Trophoblast cell (in vitro differentiated cells and primary cell): Measurements from ENCODE around the gene NFKB2.

Experiments used
- DNase-seq, 2 donors: peaks; one replicate each; pipeline ENCODE4 v3.0.0-alpha.2; 2016
- H2AFZ ChIP-seq: 2 replicates; pipeline ENCODE4 v1.6.1; 2013; ENCODE audit warnings: low read length, moderate library complexity, mild to moderate bottlenecking; ENCODE audit not compliant: insufficient read depth, poor library complexity
- H2AK5ac ChIP-seq: 2 replicates; pipeline ENCODE4 v1.6.1; 2013; ENCODE audit warnings: mild to moderate bottlenecking, low read length
- H2BK120ac ChIP-seq: 2 replicates; pipeline ENCODE4 v1.6.1; 2013; ENCODE audit warnings: low read length, mild to moderate bottlenecking, moderate library complexity; ENCODE audit not compliant: insufficient read depth, poor library complexity
- H2BK12ac ChIP-seq: 2 replicates; pipeline ENCODE4 v1.6.1; 2013; ENCODE audit warnings: mild to moderate bottlenecking, low read length, moderate library complexity
- H2BK5ac ChIP-seq: 2 replicates; pipeline ENCODE4 v1.6.1; 2013; ENCODE audit warnings: low read length, low read depth, moderate library complexity, mild to moderate bottlenecking; ENCODE audit not compliant: poor library complexity
- H3K14ac ChIP-seq: 2 replicates; pipeline ENCODE4 v1.6.1; 2013; ENCODE audit warnings: mild to moderate bottlenecking, low read length
- H3K18ac ChIP-seq: 2 replicates; pipeline ENCODE4 v1.6.1; 2013; ENCODE audit warnings: mild to moderate bottlenecking, low read length
- H3K23ac ChIP-seq: 2 replicates; pipeline ENCODE4 v1.6.1; 2013; ENCODE audit warnings: low read length
- H3K27ac ChIP-seq: 2 replicates; pipeline ENCODE4 v1.5.1; 2013; ENCODE audit warnings: low read depth, mild to moderate bottlenecking, inconsistent platforms, low read length, moderate library complexity
- H3K27me3 ChIP-seq: 2 replicates; pipeline ENCODE4 v1.6.1; 2013; ENCODE audit warnings: inconsistent platforms, mild to moderate bottlenecking, low read length, moderate library complexity; ENCODE audit not compliant: insufficient read depth
- H3K36me3 ChIP-seq, 2 experiments: 1 replicate in 1 of 2; 2 replicates in 1 of 2; pipeline ENCODE4 v1.6.1; 2013; ENCODE audit warnings: low read length in 2 of 2, mild to moderate bottlenecking in 2 of 2, moderate library complexity in 1 of 2; ENCODE audit not compliant: insufficient read depth in 2 of 2, control insufficient read depth in 1 of 2
- H3K4ac ChIP-seq: 2 replicates; pipeline ENCODE4 v1.6.1; 2013; ENCODE audit warnings: low read depth, mild to moderate bottlenecking, low read length, moderate library complexity
- H3K4me1 ChIP-seq, 2 experiments: 1 replicate in 1 of 2; 2 replicates in 1 of 2; pipeline ENCODE4 v1.6.1; 2013; ENCODE audit warnings: low read length in 2 of 2, mild to moderate bottlenecking in 2 of 2, moderate library complexity in 1 of 2; ENCODE audit not compliant: insufficient read depth in 2 of 2, control insufficient read depth in 1 of 2
- H3K4me2 ChIP-seq: 2 replicates; pipeline ENCODE4 v1.6.1; 2013; ENCODE audit warnings: inconsistent platforms, mild to moderate bottlenecking, low read length, moderate library complexity
- H3K4me3 ChIP-seq: 2 replicates; pipeline ENCODE4 v1.5.1; 2013; ENCODE audit warnings: mild to moderate bottlenecking, low read depth, low read length, inconsistent platforms
- H3K79me1 ChIP-seq: one replicate; pipeline ENCODE4 v1.6.1; 2013; ENCODE audit warnings: low read length
- H3K79me2 ChIP-seq: 2 replicates; pipeline ENCODE4 v1.6.1; 2013; ENCODE audit warnings: low read length, mild to moderate bottlenecking; ENCODE audit not compliant: control insufficient read depth, insufficient read depth, poor library complexity
- H3K9ac ChIP-seq: 2 replicates; pipeline ENCODE4 v1.6.1; 2013; ENCODE audit warnings: mild to moderate bottlenecking, low read length
- H3K9me3 ChIP-seq: 2 replicates; pipeline ENCODE4 v1.6.1; 2013; ENCODE audit warnings: low read depth, mild to moderate bottlenecking, control low read depth, inconsistent platforms, low read length; ENCODE audit not compliant: insufficient read depth
- H4K12ac ChIP-seq: 2 replicates; pipeline ENCODE4 v1.6.1; 2013; ENCODE audit warnings: low read depth, mild to moderate bottlenecking, low read length, moderate library complexity
- H4K8ac ChIP-seq: 2 replicates; pipeline ENCODE4 v1.6.1; 2013; ENCODE audit warnings: low read depth, mild to moderate bottlenecking, low read length, moderate library complexity
- H4K91ac ChIP-seq: one replicate; pipeline ENCODE4 v1.6.1; 2013; ENCODE audit warnings: low read depth, mild to moderate bottlenecking, low read length, moderate library complexity
- WGBS: extraction: QIAGEN DNeasy Blood & Tissue Kit; methylation state at CpG from one replicate; pipeline ENCODE4 v1.1.7; 2013; ENCODE audit warnings: missing lambda C conversion rate; ENCODE audit not compliant: insufficient read length, insufficient coverage; ENCODE audit errors: extremely low coverage; 5-methylcytosine and 5-hydroxymethylcytosine counted together

Gene NFKB2

DNA sequence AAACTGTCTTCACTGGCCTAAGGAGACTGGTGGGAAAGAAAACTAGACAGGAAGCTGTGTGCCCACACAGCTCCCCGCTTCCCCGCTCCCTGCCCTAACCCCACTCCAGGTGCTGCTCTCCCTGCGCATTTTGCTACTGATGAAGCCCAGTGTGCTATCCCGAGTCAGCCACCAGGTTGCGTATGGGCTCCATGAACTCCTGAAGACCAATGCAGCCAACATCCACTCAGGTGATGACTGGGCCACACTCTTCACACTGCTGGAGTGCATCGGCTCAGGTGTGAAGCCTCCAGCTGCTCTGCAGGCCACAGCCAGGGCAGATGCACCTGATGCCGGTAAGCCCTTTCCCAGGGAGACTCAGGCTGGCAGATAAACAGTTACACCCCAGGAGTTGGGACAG, 20.3 kb upstream of the NFKB2 start:
- H3K4me1 ChIP-seq = no peaks in the 10 kb centered on the region
- H3K9me3 ChIP-seq = no peaks in the 10 kb centered on the region
- no peak overlapping the region for H2AK5ac ChIP-seq
- H3K27me3 ChIP-seq = no peaks in the 10 kb centered on the region
- peaks cover 58 to 64% of the 10 kb centered on the region in 2 experiments for H3K36me3 ChIP-seq
- H3K9ac ChIP-seq = no peak overlapping the region
- H3K14ac ChIP-seq = no peak overlapping the region
- no peak overlapping the region for H3K23ac ChIP-seq
- no peak overlapping the region for H2BK120ac ChIP-seq
- no peak for DNase-seq
- no peak overlapping the region for H3K27ac ChIP-seq
- H3K18ac ChIP-seq = no peak overlapping the region
- H2AFZ ChIP-seq = no peak overlapping the region
- WGBS = no CpG with 5 or more reads among the region's 7 CpGs
- H4K12ac ChIP-seq = no peak overlapping the region
- H2BK5ac ChIP-seq = no peak overlapping the region
- H3K4me2 ChIP-seq = no peak overlapping the region
- H2BK12ac ChIP-seq = no peak overlapping the region
- no peak overlapping the region for H3K4me3 ChIP-seq
- H3K79me1 ChIP-seq = no peaks in the 10 kb centered on the region
- H3K4ac ChIP-seq = no peak overlapping the region
- no peak overlapping the region for H4K91ac ChIP-seq
- H3K79me2 ChIP-seq = no peaks in the 10 kb centered on the region
- H4K8ac ChIP-seq = no peak overlapping the region

DNA sequence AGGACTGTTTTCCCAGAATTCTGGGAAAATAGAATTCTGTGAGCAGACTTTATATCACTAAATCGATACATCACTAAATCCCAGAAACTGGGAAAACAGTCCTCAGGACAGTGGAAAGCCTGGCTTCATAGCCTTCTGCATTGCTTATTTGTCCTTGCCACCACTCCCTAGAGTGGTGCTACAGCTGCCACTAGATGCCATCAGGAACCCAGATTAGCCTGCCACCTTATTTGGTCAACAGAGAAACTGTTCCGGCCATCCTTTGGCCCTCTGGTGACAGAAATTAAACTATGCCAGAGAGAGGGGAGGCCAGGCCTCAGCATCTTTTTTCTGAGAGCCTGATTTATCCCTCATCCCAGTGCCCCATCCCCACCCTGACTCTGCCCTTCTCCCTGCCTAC, 19.6 kb upstream of the NFKB2 start:
- Histone ChIP-seq H3K9me3 (no peaks in the 10 kb centered on the region), H3K79me2 (no peaks in the 10 kb centered on the region), H3K36me3 (peaks cover 58 to 64% of the 10 kb centered on the region in 2 experiments), H3K27ac (no peak overlapping the region), H4K8ac (no peak overlapping the region), H3K79me1 (no peaks in the 10 kb centered on the region), H3K27me3 (no peaks in the 10 kb centered on the region), H2BK120ac (no peak overlapping the region), H3K9ac (no peak overlapping the region), H2BK5ac (no peak overlapping the region), H4K91ac (no peak overlapping the region), H3K14ac (no peak overlapping the region), H4K12ac (no peak overlapping the region), H2AK5ac (no peak overlapping the region), H3K18ac (no peak overlapping the region), H3K4me1 (no peaks in the 10 kb centered on the region), H3K4ac (no peak overlapping the region), H3K4me3 (no peak overlapping the region), H2BK12ac (no peak overlapping the region), H3K23ac (no peak overlapping the region), H3K4me2 (no peak overlapping the region), H2AFZ (no peak overlapping the region)
- DNase-seq = no peak
- WGBS = no CpG with 5 or more reads among the region's 2 CpGs

- no peaks in the 10 kb centered on the region for H3K79me1 ChIP-seq
- no peak overlapping the region for H4K12ac ChIP-seq
- no CpG with 5 or more reads among the region's 12 CpGs for WGBS
- no peak overlapping the region for H3K18ac ChIP-seq
- no peak overlapping the region for H3K27ac ChIP-seq
- H4K91ac ChIP-seq = no peak overlapping the region
- H3K79me2 ChIP-seq = no peaks in the 10 kb centered on the region
- no peak overlapping the region for H3K4ac ChIP-seq
- no peak overlapping the region for H3K23ac ChIP-seq
- no peaks in the 10 kb centered on the region for H3K27me3 ChIP-seq
- H2BK120ac ChIP-seq = no peak overlapping the region
- H2AK5ac ChIP-seq = no peak overlapping the region
- no peak overlapping the region for H4K8ac ChIP-seq
- no peak overlapping the region for H2BK5ac ChIP-seq
- no peaks in the 10 kb centered on the region for H3K9me3 ChIP-seq
- no peak overlapping the region for H2AFZ ChIP-seq
- H3K36me3 ChIP-seq = peaks cover 61 to 70% of the 10 kb centered on the region in 2 experiments
- no peak overlapping the region for H3K4me3 ChIP-seq
- H3K4me1 ChIP-seq = no peaks in the 10 kb centered on the region
- H3K9ac ChIP-seq = no peak overlapping the region
- no peak overlapping the region for H3K4me2 ChIP-seq
- H3K14ac ChIP-seq = no peak overlapping the region
- DNase-seq = no peak
- no peak overlapping the region for H2BK12ac ChIP-seq
These were observed 18.6 kb upstream of the NFKB2 start for GRCh38 chr10:102376901-102377300.

- H3K79me2 ChIP-seq = no peaks in the 10 kb centered on the region
- H3K36me3 ChIP-seq = peaks cover 69 to 73% of the 10 kb centered on the region in 2 experiments
- H2AFZ ChIP-seq = no peak overlapping the region
- H2BK12ac ChIP-seq = no peak overlapping the region
- no peak overlapping the region for H3K4me2 ChIP-seq
- H3K9me3 ChIP-seq = no peaks in the 10 kb centered on the region
- H3K4ac ChIP-seq = no peak overlapping the region
- no peak for DNase-seq
- no peak overlapping the region for H3K4me3 ChIP-seq
- no peaks in the 10 kb centered on the region for H3K27me3 ChIP-seq
- H4K8ac ChIP-seq = no peak overlapping the region
- no peak overlapping the region for H3K9ac ChIP-seq
- H3K27ac ChIP-seq = no peak overlapping the region
- H2BK120ac ChIP-seq = no peak overlapping the region
- H4K12ac ChIP-seq = no peak overlapping the region
- H4K91ac ChIP-seq = no peak overlapping the region
- no peaks in the 10 kb centered on the region for H3K79me1 ChIP-seq
- no peaks in the 10 kb centered on the region for H3K4me1 ChIP-seq
- no peak overlapping the region for H2BK5ac ChIP-seq
- WGBS = no CpG with 5 or more reads among the region's 6 CpGs
- H3K14ac ChIP-seq = no peak overlapping the region
- no peak overlapping the region for H2AK5ac ChIP-seq
- no peak overlapping the region for H3K18ac ChIP-seq
- no peak overlapping the region for H3K23ac ChIP-seq
These were observed 16.1 kb upstream of the NFKB2 start for GRCh38 chr10:102379383-102379782.
